ENCODE measurements around the gene CPPED1. TPM values are rescaled to one million over a fixed set of nuclear protein-coding genes. Genes with fewer than 3 reads are reported as not detected.
A peak's percentile ranks its signal among the peaks of the same experiment; 100 is the strongest.
"Not testable (repeated sequence)": the region's sequence is repeated elsewhere in the genome, so short reads cannot be mapped to it uniquely, and the experiment has no call there.

The CPPED1 gene
- total and polyA plus RNA-seq, 8 donors, result 9.1 to 33.3 (median 9.8) TPM

- Histone ChIP-seq H3K4me3 (peak overlapping the region in 1 of 2 donors; percentile 65), H3K4me1 (peaks cover 13 to 49% of the 10 kb centered on the region in 2 donors), H3K27ac (peak overlapping the region in 1 of 2 donors; percentile 94), H3K27me3 (no peaks in the 10 kb centered on the region), H3K36me3 (no peaks in the 10 kb centered on the region), H3K9me3 (no peaks in the 10 kb centered on the region)
- no peak for ATAC-seq
- no peak for DNase-seq
- intact Hi-C loops (cut with DNase I), result no loop called here
- TF ChIP-seq CTCF (IDR thresholded peaks at IDR 0.05), result no peak
Observed at GRCh38 chr16:12802661-12803060, 1.0 kb downstream of the CPPED1 start.

GRCh38 chr16:12802048-12802447, 1.6 kb downstream of the CPPED1 start:
- no peak for ATAC-seq
- peak overlapping the region in 1 of 2 donors; percentile 65 for H3K4me3 ChIP-seq
- H3K27me3 ChIP-seq, result no peaks in the 10 kb centered on the region
- H3K4me1 ChIP-seq, result peaks cover 13 to 49% of the 10 kb centered on the region in 2 donors
- H3K36me3 ChIP-seq, result no peaks in the 10 kb centered on the region
- intact Hi-C loops (cut with DNase I), result no loop called here
- no peak for TF ChIP-seq CTCF (IDR thresholded peaks at IDR 0.05)
- peak overlapping the region in 1 of 2 donors; percentile 94 for H3K27ac ChIP-seq
- no peaks in the 10 kb centered on the region for H3K9me3 ChIP-seq
- DNase-seq, result no peak

- intact Hi-C loops (cut with DNase I), result no loop called here
- DNase-seq (peak in 1 of 4 donors; percentile 42), ATAC-seq (no peak)
- Histone ChIP-seq H3K4me3 (peak overlapping the region in 1 of 2 donors; percentile 65), H3K36me3 (no peaks in the 10 kb centered on the region), H3K27ac (peak overlapping the region in 1 of 2 donors; percentile 94), H3K4me1 (peaks cover 13 to 49% of the 10 kb centered on the region in 2 donors), H3K9me3 (no peaks in the 10 kb centered on the region), H3K27me3 (no peaks in the 10 kb centered on the region)
- TF ChIP-seq CTCF (IDR thresholded peaks at IDR 0.05), result no peak
Observed at GRCh38 chr16:12801511-12802042, 2.1 kb downstream of the CPPED1 start.

- no peak for TF ChIP-seq CTCF (IDR thresholded peaks at IDR 0.05)
- H3K4me1 ChIP-seq, result peaks cover 13 to 49% of the 10 kb centered on the region in 2 donors
- intact Hi-C loops (cut with DNase I), result no loop called here
- no peak overlapping the region for H3K4me3 ChIP-seq
- no peaks in the 10 kb centered on the region for H3K27me3 ChIP-seq
- DNase-seq (no peak), ATAC-seq (no peak)
- peak overlapping the region in 1 of 2 donors; percentile 94 for H3K27ac ChIP-seq
- H3K9me3 ChIP-seq, result no peaks in the 10 kb centered on the region
- no peaks in the 10 kb centered on the region for H3K36me3 ChIP-seq
Observed at GRCh38 chr16:12800817-12801216, 2.9 kb downstream of the CPPED1 start.

GRCh38 chr16:12799996-12800395, 3.7 kb downstream of the CPPED1 start:
- H3K4me1 ChIP-seq, result peaks cover 13 to 49% of the 10 kb centered on the region in 2 donors
- ATAC-seq; H3K4me3 ChIP-seq; H3K27me3 ChIP-seq; H3K9me3 ChIP-seq; H3K36me3 ChIP-seq; DNase-seq; intact Hi-C loops (cut with DNase I): not testable (repeated sequence)
- H3K27ac ChIP-seq, result peak overlapping the region in 1 of 2 donors; percentile 94

- Histone ChIP-seq H3K4me1 (peaks cover 13 to 49% of the 10 kb centered on the region in 2 donors), H3K4me3 (no peak overlapping the region), H3K27me3 (no peaks in the 10 kb centered on the region), H3K36me3 (no peaks in the 10 kb centered on the region), H3K27ac (no peak overlapping the region), H3K9me3 (no peaks in the 10 kb centered on the region)
- DNase-seq (no peak), ATAC-seq (no peak)
- TF ChIP-seq CTCF (IDR thresholded peaks at IDR 0.05), result no peak
- intact Hi-C loops (cut with DNase I), result no loop called here
Observed at GRCh38 chr16:12798846-12799245, 4.8 kb downstream of the CPPED1 start.
